Uterus (tissue), 4 donors: ENCODE results near the gene NFKB2. TPM values are rescaled to one million over a fixed set of nuclear protein-coding genes. Genes with fewer than 3 reads are reported as not detected.

Experiments
- DNase-seq, 2 donors: peaks; one replicate each; pipeline ENCODE4 v3.0.0-alpha.2; 2019 to 2020
- H3K27ac ChIP-seq, 2 donors: fragments of 200-600 bp; sonication (generic); 1 replicate in 1 of 2; 2 replicates in 1 of 2; pipeline ENCODE4 v1.5.1; 2016 to 2018
- H3K27me3 ChIP-seq, 2 donors: fragments of 200-600 bp; sonication (generic); one replicate each; pipeline ENCODE4 v1.5.1; 2018 to 2019; ENCODE audit warnings: control low read depth in 1 of 2
- H3K36me3 ChIP-seq, 2 donors: fragments of 200-600 bp; sonication (generic); one replicate each; pipeline ENCODE4 v1.5.1; 2019; ENCODE audit warnings: control low read depth in 1 of 2
- H3K4me1 ChIP-seq, 2 donors: fragments of 200-600 bp; sonication (generic); one replicate each; pipeline ENCODE4 v1.5.1; 2018 to 2019; ENCODE audit warnings: control low read depth in 1 of 2
- H3K4me3 ChIP-seq, 2 donors: fragments of 200-600 bp; sonication (generic); 1 replicate in 1 of 2; 2 replicates in 1 of 2; pipeline ENCODE4 v1.5.1; 2018 to 2019; ENCODE audit warnings: mild to moderate bottlenecking in 1 of 2
- H3K9me3 ChIP-seq, 2 donors: fragments of 200-600 bp; sonication (generic); one replicate each; pipeline ENCODE4 v1.5.1; 2019; ENCODE audit warnings: control low read depth in 1 of 2
- POLR2A ChIP-seq, 2 donors: fragments of 450-650 bp; IDR thresholded peaks; one replicate each; pipeline ENCODE4 v1.6.1; 2016; ENCODE audit warnings: antibody characterized with exemption in 2 of 2, mild to moderate bottlenecking in 1 of 2, moderate library complexity in 1 of 2
- intact Hi-C: fragments of 100-400 bp; cut with DNase I; formaldehyde crosslinking; loops from one replicate; pipeline ENCODE4 v1.15.1; 2023; ENCODE audit warnings: low total_unique reads
- total RNA-seq, 4 donors: library from RNA; depleted of rRNA in 3 of 4; stranded (reverse); fragments of >200 nt in 3 of 4; gene quantifications; one replicate each; pipeline versions ENCODE4 v1.1.0 to v1.2.4, GENCODE V29; 2014 to 2023
- TF ChIP-seq, protein P1 (sequence below), 4 experiments: fragments of 200-600 bp in 2 of 4; fragments of 450-650 bp in 2 of 4; sonication (generic) in 2 of 4; IDR thresholded peaks; one replicate each; pipeline ENCODE4 v1.5.1; 2016 to 2019; ENCODE audit warnings: antibody characterized with exemption in 4 of 4, mild to moderate bottlenecking in 2 of 4, moderate library complexity in 1 of 4
- donor health status: DM: yes; HTN: yes; CAD: no.

Gene NFKB2
- total RNA-seq, 4 donors from 2014 or later, result 6.4 to 61.7 (median 10.7) TPM

DNA sequence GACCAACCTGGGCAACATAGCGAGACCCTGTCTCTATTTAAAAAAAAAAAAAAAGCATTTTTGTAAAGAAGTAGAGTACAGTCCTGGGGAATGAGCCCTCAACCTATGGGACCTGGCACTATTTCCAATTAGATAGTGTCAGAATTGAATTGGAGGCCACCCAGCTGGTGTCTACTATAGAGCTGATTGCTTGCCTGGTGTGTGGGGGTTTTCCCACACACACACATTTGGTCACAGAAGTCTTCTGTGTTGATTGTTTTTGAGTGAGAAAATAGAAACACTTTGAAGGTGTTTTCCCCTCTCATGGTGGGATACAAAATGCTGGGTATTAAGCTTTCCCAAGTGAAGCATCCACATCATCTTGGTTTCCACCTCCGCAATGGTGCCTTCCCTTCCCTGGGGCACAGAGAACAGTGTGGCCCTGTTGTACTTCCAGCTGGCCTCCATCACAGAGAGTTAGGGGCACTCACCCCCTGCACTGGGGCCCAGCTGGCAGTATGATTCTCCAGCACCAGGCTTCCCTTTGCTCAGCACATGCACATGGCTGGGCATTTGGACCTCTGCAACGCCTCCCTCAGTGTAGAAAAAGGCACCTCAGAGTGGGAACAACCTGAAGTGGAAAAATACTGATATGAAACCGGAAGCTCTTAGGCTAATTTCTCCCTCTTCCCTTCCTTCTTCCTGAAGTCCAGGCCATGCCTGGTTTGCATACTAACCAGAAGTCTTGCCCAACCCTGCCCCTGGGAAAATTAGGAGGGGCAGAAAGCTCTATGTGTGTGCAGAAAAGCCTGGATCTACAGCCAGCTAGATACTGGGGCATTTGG is 10.7 kb upstream of the NFKB2 start:
- H3K9me3 ChIP-seq, result no peaks in the 10 kb centered on the region
- H3K36me3 ChIP-seq, result no peaks in the 10 kb centered on the region
- intact Hi-C loops, result no loop called here
- TF ChIP-seq, protein P1, sequence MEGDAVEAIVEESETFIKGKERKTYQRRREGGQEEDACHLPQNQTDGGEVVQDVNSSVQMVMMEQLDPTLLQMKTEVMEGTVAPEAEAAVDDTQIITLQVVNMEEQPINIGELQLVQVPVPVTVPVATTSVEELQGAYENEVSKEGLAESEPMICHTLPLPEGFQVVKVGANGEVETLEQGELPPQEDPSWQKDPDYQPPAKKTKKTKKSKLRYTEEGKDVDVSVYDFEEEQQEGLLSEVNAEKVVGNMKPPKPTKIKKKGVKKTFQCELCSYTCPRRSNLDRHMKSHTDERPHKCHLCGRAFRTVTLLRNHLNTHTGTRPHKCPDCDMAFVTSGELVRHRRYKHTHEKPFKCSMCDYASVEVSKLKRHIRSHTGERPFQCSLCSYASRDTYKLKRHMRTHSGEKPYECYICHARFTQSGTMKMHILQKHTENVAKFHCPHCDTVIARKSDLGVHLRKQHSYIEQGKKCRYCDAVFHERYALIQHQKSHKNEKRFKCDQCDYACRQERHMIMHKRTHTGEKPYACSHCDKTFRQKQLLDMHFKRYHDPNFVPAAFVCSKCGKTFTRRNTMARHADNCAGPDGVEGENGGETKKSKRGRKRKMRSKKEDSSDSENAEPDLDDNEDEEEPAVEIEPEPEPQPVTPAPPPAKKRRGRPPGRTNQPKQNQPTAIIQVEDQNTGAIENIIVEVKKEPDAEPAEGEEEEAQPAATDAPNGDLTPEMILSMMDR (IDR thresholded peaks at IDR 0.05), result no peak
- TF ChIP-seq POLR2A (IDR thresholded peaks at IDR 0.05), result no peak
- H3K27me3 ChIP-seq, result no peaks in the 10 kb centered on the region
- H3K4me1 ChIP-seq, result no peaks in the 10 kb centered on the region
- H3K4me3 ChIP-seq, result no peak overlapping the region
- DNase-seq, result no peak
- no peak overlapping the region for H3K27ac ChIP-seq

DNA sequence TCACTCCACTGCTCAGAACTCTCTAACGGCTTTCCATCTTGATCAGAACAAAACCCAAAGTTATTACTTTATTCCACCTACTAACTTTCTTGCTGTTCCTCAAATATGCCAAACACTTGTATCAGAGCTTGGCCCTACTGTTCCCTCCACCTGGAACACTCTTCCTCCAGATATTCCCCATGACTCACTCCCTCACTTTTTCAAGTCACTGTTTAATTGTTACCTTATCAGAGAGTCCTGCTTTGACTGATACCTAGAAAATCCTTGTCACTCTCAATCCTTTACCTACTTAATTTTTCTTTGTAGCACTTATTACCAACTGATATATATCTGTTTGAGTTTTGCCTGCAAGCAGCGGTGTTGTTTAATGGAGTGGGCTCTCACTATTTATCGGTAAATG is 5.6 kb upstream of the NFKB2 start:
- Histone ChIP-seq H3K9me3 (no peaks in the 10 kb centered on the region), H3K4me1 (no peaks in the 10 kb centered on the region), H3K27me3 (no peaks in the 10 kb centered on the region), H3K27ac (no peak overlapping the region), H3K4me3 (no peak overlapping the region), H3K36me3 (no peaks in the 10 kb centered on the region)
- intact Hi-C loops, result loop anchor here (5.0 kb wide), 1 partner anchor 87 kb away; no protein-coding TSS in a partner anchor
- DNase-seq, result no peak
- TF ChIP-seq, protein P1 (IDR thresholded peaks at IDR 0.05), result no peak
- no peak for TF ChIP-seq POLR2A (IDR thresholded peaks at IDR 0.05)

DNA sequence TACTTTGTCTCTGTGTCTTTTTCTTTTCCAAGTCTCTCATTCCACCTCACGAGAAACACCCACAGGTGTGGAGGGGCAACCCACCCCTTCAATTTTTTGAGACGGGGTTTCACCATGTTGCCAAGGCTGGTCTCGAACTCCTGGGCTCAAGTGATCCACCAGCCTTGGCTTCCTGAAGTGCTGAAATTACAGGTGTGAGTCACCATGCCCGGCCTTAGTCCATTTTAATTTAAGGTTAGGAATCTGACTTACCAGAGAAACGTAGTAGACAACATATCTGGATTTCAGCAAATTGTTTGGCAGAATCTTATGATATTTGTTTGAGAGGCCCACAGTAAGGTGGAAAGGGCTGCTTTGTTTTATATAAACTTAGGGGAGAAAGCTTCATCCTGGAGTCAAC is 3.2 kb upstream of the NFKB2 start:
- intact Hi-C loops, result loop anchor here (5.0 kb wide), 1 partner anchor 85 kb away; no protein-coding TSS in a partner anchor
- Histone ChIP-seq H3K27me3 (no peaks in the 10 kb centered on the region), H3K36me3 (no peaks in the 10 kb centered on the region), H3K4me1 (peaks cover 0 to 6% of the 10 kb centered on the region in 2 donors), H3K9me3 (no peaks in the 10 kb centered on the region), H3K4me3 (no peak overlapping the region), H3K27ac (no peak overlapping the region)
- TF ChIP-seq, protein P1 (IDR thresholded peaks at IDR 0.05), result no peak
- DNase-seq, result no peak

DNA sequence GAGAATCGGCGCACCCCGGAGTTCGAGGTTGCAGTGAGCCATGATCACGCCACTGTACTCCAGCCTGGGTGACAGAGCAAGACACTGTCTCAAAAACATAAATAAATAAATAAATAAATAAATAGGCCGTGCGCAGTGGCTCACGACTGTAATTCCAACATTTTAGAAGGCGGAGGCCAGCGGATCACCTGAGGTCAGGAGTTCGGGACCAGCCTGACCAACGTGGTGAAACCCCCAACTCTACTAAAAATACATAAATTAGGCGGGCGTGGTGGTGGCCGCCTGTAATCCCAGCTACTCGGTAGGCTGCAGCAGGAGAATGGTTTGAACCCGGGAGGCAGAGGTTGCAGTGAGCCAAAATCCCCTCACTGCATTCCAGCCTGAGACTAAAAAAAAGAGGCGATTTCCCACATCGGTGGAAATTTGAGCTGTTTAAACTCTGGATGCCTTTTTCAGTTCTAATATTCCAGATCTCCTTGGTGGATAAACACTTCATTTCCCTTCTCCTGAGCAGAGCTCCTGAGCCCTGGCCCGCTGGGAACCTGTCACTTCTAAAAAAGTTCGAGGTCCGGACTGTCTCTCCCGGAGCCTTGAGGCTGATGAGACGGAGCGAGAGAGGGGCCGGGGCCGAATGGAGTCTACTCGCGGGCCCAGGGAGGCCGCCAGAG is 2.0 kb upstream of the NFKB2 start:
- TF ChIP-seq, protein P1 (IDR thresholded peaks at IDR 0.05), result peak in 1 of 4 experiments; percentile 97
- no peak for TF ChIP-seq POLR2A (IDR thresholded peaks at IDR 0.05)
- peak overlapping the region; percentile 97 to 98 for H3K27ac ChIP-seq
- intact Hi-C loops, result loop anchor here (5.0 kb wide), 1 partner anchor 84 kb away; no protein-coding TSS in a partner anchor
- peaks cover 0 to 9% of the 10 kb centered on the region in 2 donors for H3K4me1 ChIP-seq
- H3K9me3 ChIP-seq, result no peaks in the 10 kb centered on the region
- H3K36me3 ChIP-seq, result no peaks in the 10 kb centered on the region
- H3K27me3 ChIP-seq, result no peaks in the 10 kb centered on the region
- no peak for DNase-seq
- H3K4me3 ChIP-seq, result peak overlapping the region; percentile 58 to 85
